HG02884 (cell line): ENCODE data around the gene PIGV.
A peak's percentile ranks its signal among the peaks of the same experiment; 100 is the strongest.

Experiments
- ATAC-seq: cut with Tn5 transposase; IDR thresholded peaks from one replicate; pipeline ENCODE4 v1.9.1; 2021; ENCODE audit warnings: mild to moderate bottlenecking, moderate library complexity; ENCODE audit not compliant: unreplicated experiment

PIGV gene

DNA sequence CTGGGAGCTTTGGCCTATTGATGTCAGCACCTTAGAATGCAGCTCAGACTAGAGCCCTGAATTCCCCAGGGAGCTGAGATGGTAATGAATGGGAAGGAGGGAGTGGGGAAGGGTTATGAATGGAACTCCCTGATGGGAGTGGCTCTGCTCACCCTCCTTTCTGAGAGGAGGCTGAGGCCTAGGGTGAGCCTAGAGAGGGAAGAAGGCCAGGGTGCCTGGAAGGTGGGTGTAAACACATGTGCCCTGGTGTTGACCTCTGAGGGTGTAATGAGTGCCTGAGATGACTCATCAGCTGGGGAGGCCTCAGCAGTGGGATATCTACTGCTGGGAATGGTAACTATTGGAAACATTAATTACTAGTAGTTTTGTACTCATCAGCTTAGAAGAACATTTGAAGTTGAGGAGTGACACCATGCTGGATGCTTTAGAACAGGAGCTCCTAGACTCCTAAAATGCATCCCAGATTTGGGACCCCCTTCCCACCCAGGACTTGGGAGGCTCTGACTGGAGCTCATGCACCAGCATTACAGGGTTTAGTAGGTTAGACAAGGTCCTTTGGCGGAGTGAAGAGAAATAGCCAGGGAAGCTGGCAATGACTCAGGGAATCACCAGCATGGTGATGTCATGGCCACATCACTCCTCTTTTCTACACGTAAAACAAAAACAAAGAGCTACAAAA, 16.0 kb upstream of the PIGV start:
- ATAC-seq: no peak

DNA sequence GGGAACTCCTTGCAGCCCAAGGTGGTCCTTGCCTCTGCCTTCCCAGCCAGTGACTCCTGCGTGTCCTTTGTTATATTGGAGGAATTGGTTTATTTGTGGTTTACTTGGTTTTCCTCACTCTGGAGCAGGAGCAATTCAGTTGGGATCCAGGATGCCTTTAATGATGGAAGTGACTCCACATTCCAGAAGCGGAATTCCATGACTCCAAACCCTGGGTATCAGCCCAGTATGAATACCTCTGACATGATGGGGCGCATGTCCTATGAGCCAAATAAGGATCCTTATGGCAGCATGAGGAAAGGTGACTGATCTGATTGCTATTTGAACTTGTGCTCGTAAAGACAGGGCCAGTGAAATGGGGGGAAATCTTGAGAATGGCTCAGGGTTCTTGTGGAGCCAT, 15.1 kb upstream of the PIGV start:
- no peak for ATAC-seq

DNA sequence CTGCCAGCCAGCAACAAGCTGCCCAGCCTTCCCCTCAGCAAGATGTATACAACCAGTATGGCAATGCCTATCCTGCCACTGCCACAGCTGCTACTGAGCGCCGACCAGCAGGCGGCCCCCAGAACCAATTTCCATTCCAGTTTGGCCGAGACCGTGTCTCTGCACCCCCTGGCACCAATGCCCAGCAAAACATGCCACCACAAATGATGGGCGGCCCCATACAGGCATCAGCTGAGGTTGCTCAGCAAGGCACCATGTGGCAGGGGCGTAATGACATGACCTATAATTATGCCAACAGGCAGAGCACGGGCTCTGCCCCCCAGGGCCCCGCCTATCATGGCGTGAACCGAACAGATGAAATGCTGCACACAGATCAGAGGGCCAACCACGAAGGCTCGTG, 13.3 kb upstream of the PIGV start:
- no peak for ATAC-seq

DNA sequence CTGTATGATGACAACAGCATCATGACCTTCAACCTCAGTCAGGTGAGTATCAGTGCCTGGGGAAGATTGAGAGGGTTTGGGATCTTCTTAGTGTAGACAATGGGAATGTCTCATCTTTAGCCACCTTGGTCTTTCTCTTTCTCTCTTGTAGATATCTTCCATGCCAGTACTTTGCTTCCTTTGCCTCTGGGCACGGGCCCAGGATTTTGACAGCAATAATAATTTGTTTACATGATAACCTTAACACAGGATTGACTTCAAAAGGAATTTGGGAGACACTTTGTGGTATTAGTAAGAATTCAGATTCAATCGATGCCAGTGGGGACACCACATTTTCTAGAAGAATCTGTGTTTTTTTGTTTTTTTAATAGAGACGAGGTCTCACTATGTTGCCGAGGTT, 12.1 kb upstream of the PIGV start:
- ATAC-seq: no peak

DNA sequence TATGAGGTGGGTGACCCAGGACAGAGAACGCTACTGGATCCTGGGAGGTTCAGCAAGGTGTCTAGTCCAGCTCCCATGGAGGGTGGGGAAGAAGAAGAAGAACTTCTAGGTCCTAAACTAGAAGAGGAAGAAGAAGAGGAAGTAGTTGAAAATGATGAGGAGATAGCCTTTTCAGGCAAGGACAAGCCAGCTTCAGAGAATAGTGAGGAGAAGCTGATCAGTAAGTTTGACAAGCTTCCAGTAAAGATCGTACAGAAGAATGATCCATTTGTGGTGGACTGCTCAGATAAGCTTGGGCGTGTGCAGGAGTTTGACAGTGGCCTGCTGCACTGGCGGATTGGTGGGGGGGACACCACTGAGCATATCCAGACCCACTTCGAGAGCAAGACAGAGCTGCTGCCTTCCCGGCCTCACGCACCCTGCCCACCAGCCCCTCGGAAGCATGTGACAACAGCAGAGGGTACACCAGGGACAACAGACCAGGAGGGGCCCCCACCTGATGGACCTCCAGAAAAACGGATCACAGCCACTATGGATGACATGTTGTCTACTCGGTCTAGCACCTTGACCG, 8.6 kb upstream of the PIGV start:
- ATAC-seq: no peak

DNA sequence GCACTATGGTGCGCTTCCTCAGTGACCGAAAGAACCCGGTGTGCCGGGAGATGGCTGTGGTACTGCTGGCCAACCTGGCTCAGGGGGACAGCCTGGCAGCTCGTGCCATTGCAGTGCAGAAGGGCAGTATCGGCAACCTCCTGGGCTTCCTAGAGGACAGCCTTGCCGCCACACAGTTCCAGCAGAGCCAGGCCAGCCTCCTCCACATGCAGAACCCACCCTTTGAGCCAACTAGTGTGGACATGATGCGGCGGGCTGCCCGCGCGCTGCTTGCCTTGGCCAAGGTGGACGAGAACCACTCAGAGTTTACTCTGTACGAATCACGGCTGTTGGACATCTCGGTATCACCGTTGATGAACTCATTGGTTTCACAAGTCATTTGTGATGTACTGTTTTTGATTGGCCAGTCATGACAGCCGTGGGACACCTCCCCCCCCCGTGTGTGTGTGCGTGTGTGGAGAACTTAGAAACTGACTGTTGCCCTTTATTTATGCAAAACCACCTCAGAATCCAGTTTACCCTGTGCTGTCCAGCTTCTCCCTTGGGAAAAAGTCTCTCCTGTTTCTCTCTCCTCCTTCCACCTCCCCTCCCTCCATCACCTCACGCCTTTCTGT, 7.3 kb upstream of the PIGV start:
- no peak for ATAC-seq

DNA sequence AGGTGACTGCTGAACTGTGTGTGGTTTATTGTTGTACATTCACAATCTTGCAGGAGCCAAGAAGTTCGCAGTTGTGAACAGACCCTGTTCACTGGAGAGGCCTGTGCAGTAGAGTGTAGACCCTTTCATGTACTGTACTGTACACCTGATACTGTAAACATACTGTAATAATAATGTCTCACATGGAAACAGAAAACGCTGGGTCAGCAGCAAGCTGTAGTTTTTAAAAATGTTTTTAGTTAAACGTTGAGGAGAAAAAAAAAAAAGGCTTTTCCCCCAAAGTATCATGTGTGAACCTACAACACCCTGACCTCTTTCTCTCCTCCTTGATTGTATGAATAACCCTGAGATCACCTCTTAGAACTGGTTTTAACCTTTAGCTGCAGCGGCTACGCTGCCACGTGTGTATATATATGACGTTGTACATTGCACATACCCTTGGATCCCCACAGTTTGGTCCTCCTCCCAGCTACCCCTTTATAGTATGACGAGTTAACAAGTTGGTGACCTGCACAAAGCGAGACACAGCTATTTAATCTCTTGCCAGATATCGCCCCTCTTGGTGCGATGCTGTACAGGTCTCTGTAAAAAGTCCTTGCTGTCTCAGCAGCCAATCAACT, 6.4 kb upstream of the PIGV start:
- ATAC-seq: no peak

DNA sequence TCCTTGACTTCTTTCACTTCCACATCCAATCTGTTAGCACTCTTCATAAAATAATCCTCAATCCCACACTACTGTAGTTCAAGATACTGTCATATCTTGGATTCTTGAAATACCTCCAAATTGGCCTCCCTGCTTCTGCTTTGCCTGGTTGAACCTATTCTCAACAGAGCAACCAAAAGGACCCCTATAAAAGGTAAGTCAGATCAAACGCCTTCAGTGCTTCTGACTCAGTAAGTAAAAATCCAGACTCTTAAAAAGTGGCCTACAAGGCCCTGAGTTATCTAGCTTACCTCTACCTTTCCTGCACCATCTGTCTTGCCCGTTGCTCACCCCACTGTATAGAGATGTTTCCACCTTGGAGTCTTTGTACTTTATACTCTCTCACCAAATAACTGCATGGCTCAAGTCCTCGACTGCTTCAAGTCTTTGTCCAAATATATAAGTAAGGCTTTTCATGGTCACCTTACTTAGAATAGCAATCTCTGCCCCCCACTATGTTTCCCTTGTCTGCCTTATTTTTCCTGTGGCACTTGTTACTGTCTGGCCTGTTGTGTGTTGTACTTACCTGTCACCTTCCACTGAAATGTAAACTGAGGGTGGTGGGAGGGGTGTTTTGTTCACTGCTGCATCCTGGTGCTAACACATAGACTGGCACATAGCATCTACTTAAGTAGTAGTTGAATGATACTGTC, 5.1 kb upstream of the PIGV start:
- ATAC-seq: no peak

DNA sequence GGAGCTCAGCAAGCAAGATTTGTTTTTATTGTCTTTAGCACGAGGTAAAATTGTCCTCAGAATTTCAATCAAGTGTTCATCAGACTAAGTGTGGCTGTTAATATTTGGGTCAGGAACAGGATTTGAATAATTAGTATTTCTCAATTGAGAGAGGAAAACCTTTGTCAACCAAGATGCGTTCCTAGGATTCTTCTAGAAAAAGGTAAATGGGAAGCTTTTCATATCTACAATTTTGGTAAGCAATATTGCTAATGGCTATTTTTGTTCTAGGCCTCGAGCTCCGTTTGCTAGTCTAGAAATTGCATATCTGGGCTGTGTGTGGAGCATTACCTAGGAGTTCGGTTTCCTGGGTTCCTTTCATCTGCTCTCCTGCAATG, 4.1 kb upstream of the PIGV start:
- ATAC-seq: no peak

DNA sequence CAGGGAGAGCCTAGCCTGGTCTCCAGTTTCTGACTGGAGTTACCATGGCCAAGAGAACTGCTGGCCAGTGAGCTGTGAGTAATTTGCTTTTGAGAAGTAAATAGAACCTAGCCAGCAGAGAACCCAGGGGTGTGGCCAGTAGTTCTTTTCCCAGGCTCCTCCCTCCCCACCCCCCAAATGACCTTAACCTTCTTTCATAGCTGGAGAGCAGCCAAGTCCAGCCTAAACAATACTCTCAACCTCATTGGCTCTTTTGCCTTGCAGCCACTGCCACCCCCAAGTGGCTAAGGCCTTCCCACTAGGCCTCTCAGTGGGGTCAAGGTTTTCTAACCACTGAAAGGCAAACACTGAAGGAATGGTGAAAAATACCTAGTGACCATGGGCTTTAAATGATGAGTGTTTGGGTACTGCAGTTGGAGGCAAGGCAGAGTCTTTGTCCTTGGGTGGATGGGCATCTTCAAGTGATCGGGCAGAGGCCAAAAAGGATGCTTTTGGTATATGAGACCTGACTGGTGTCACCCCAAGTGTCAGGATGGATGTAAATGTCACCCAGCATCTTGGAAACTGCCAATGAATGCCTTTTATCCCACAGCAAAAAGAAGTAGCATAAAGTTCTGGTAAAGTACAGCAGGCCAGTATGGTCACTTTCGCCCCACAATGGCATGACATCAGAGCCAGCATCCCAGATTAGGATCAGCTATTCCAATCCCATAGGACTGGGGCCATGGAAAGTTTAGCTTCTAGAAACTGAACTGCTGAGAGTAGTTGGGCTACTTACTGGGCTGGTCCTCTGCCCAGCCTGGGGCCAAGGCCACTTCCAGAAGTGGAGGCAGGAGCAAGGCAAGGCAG, 3.5 kb upstream of the PIGV start:
- ATAC-seq: no peak

DNA sequence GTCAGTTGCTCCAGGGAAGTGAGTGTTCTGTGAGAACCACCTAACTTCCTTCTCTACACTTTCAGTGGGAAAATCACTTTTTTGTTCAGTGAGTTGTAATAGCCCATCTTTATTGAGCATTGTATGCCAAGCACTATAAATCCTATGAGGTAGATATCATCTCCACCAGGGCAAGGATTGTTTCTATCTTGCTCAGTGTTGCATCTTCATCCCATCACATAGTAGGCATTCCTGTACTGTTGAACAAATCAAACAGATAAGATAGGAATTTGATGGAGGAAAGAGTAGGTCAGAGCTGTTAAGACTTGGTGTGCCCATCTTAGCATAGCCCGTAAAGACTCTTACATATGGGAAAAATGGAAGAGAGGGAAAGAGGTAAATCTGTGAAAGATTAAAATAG, 2.9 kb upstream of the PIGV start:
- ATAC-seq: no peak

DNA sequence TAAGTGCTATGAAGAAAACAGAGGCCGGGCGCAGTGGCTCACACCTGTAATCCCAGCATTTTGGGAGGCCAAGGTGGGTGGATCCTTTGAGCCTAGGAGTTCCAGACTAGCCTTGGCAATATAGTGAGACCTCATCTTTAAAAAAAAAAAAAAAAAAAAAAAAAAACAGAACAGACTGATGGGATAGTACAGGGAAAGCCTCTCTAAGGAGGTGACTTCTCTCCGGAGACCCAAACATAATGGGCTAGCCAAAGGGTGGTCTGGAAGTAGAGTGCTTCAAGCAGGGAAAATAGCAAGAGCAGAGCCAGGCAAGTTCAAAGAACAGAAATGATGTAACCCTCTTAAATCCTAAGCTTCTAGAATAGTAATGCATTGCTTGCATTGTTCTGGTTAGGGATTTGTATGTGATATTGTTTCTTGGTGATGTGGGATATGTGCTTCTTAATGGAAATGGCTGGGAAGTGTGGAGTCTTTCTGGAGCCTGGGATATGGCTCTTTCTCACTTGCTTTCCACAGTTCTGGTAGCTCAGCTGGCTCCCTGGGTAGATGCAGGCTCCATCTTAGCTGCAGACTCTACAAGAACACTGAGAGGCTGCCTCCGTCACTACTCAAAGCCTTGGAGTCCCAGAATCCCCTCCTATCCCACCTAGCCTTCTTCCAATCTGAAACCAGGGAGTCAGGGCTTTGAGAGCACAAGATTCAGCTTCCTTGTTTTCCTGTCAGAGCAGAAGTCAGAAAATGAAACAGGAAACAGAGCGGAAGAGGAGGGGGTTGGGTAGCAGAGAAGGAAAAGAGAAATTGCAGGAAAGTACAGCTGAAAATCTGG, 1.9 kb upstream of the PIGV start:
- ATAC-seq: no peak

DNA sequence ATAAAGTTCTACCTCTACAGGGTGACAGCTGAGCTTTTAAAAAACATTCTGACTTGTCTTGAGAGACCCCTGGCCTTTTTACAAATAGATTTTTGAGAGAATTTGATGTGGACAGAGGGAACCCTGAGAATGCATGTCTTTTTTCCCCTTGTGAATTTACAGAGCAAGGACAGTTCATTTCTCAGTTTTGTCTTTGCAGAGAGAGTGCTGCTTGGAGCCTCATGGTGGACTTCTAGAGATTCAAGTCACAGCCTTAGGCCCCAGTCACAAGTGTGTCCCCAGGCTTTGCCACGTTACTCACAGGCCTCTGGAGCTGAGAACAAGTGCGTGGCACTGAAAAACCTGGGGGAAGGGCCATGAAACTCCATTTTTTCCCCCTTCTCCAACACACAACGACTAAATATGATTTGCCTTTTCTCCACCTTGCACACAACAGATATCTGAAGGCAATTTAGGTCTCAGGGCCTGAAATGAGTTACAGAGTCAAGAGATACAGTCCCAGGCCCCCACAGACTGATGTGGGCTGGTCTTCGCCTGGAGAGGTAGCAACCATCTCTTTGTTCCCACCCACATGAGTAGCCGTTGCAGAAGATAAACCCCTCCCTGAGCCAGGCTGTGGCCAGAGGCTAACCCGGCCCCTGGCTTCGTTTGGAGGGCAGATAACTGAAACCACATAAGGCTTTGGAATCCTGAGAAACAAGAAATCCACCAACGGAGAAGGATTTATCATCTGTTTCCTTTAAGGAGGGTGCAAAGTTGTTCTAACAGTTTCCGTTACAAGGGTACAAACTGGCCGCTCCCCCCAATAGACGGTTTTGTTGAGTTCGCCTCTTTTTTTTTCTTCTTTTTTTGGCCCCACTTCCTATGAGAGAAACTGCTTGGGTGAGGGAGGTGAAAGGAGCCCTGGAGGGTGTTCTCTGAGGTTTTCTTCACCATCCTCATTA, 1.0 kb upstream of the PIGV start:
- ATAC-seq: no peak

DNA sequence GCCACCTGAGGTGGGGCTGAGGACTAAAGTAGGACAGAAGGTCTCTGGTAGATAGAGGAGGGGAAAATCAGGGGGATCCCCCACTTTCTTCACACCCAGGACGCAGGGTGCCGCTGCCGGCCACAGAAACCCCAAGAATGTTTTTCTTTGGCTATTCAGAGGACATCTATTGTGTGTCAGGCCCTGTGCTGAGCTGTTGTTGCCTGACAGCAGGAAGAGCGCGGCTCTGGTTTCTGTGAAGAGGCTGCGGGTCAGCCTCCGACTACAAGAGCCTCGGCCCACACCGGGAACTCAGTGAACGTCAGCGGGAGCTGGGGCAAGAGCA, 407 bp upstream of the PIGV start:
- ATAC-seq: peak; percentile 40

DNA sequence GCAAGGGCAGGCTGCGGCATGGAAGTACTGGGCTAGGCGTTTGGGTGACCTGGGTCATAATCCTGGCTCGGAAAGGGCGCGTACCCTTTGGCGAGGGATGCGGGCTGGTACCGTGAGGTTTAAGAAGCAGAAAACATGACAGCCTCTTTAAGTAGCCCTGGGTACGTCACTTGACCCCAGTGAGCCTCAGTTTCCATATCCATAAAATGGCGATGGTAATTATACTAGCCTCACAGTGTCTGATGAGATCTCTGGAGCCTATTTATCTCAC, 700 bp downstream of the PIGV start:
- no peak for ATAC-seq

DNA sequence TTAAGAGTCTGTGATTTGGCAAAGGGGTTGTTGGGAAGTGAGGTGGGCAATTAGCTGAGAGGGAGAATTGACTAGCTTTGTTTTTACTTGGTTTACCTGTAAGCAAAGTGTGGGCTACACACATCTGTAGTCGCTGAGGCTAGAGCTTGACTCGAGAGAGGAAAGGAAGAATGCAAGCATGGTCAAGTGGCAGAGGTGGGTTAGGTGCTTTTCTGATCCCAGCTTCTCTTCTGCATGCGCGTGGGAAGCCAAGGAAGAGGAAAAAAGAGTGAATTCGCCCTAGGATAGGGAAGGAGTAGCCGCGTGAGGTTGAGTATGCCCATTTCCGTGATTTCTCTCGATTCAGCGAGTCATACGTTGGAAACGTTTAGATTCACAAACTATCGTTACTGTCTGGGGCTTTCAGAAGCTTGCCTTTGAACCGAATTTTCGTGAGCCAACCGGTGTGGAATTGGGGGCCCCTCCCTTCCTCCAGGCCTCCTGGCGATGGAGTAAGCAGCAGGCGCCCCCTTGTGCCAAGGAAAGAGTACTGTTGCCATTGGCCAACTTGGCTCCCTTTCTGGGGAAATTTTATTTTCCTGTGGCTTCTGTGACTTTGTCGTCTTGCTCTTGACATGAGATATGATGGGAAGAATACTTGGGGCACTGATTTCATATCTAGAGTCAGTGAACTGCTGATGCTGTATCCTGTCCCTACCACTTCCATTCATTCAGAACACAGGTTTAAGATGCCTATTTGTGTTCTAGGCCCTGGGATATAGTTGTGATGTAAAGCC, 1.3 kb downstream of the PIGV start:
- ATAC-seq: no peak

DNA sequence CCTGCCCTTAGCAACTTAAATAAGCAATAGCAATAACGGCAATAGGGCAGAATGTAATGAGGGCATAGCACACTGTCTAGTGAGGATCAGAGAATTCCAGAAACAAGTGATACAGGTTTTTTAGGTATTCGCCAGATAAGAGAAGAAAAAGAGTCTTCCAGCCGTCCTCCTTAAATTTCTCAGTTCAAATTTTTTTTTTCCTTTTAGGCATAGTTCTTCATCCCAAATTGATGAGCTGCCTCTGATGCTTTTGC, 1.8 kb downstream of the PIGV start:
- ATAC-seq: no peak

DNA sequence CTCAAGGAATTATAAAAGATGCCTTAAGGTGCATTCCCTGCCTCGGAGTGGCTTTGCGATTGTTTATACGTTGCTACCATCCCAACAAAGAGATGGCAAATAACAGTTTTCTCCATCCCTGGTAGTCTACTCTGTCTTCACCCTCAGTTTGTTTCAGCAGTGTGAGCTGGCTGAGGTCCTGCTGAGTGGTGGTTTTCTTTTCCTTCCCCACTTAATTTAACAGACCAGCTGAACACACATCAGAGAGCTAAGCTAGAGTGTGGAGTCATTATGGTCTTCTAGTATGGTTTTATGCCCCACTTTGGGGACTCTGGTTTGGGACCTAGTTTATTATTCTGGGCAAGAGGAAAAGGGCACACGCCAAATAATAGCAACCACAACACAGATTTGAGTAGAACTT, 2.2 kb downstream of the PIGV start:
- ATAC-seq: no peak

DNA sequence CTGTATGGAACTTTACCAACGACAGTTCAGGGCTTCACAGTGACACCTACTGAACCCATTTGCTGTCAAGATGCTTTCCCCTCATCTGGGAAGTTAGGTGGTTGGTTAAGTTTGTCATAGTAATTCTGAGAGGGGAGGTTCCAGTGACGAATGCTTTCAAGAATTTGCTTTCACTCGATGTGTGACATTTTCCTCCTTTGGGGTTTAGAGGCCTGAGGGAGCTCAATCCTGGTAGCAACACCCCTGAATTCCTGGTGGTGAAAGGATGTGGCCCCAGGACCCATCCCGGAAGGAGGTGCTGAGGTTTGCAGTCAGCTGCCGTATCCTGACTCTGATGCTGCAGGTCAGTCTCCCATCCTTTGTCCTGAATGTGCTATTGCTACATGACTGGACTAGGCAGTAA, 2.8 kb downstream of the PIGV start:
- ATAC-seq: no peak
